HEK293 (cell line): Measurements from ENCODE around the gene HDAC10.

Experiments used
- CTCF ChIA-PET: fragments of 350-600 bp; formaldehyde crosslinking; extraction: SDS; loops from one replicate; lab custom pipeline; 2021; ENCODE audit warnings: antibody characterized with exemption; lab: Yijun Ruan, JAX
- POLR2A ChIA-PET: fragments of 300-600 bp; formaldehyde crosslinking; extraction: SDS; loops from one replicate; lab custom pipeline; 2020; ENCODE audit warnings: antibody characterized with exemption, inconsistent platforms; lab: Yijun Ruan, JAX
- H3K27ac ChIP-seq: fragments of 200-500 bp; sonication (Bioruptor generic); 2 replicates; pipeline ENCODE4 v1.5.1; 2014; ENCODE audit warnings: low read depth, low read length, control low read depth, inconsistent platforms; ENCODE audit errors: extremely low read depth
- H3K36me3 ChIP-seq, 2 experiments: fragments of 200-500 bp in 1 of 2; sonication (Bioruptor generic) in 1 of 2; 1 replicate in 1 of 2; 2 replicates in 1 of 2; pipeline ENCODE4 v1.5.1; 2014 to 2017; ENCODE audit warnings: inconsistent platforms in 2 of 2, low read length in 2 of 2; ENCODE audit not compliant: control insufficient read depth in 2 of 2, insufficient read depth in 1 of 2
- H3K4me1 ChIP-seq: fragments of 200-500 bp; sonication (Bioruptor generic); 2 replicates; pipeline ENCODE4 v1.5.1; 2014; ENCODE audit warnings: mild to moderate bottlenecking, low read length, inconsistent platforms; ENCODE audit not compliant: control insufficient read depth, insufficient read depth
- H3K4me3 ChIP-seq: 2 replicates; pipeline ENCODE4 v1.5.1; 2011; ENCODE audit warnings: low read depth, mild to moderate bottlenecking, control low read depth, low read length, moderate library complexity
- H3K9me3 ChIP-seq: fragments of 200-500 bp; sonication (Bioruptor generic); 2 replicates; pipeline ENCODE4 v1.5.1; 2014; ENCODE audit warnings: low read depth, low read length, inconsistent platforms; ENCODE audit not compliant: control insufficient read depth, insufficient read depth
- GLIS1 ChIP-seq: fragments of 450-650 bp; formaldehyde crosslinking; IDR thresholded peaks from 2 replicates; pipeline ENCODE4 v1.5.1; 2016; ENCODE audit warnings: missing biosample characterization, missing genetic modification characterization
- GLIS2 ChIP-seq: fragments of 450-650 bp; formaldehyde crosslinking; IDR thresholded peaks from 2 replicates; pipeline ENCODE4 v1.5.1; 2016; ENCODE audit warnings: missing biosample characterization, missing genetic modification characterization
- OSR2 ChIP-seq: fragments of 450-650 bp; formaldehyde crosslinking; IDR thresholded peaks from 2 replicates; pipeline ENCODE4 v1.5.1; 2016; ENCODE audit warnings: missing biosample characterization, missing genetic modification characterization
- TF ChIP-seq, protein P1 (sequence below): fragments of 450-650 bp; formaldehyde crosslinking; IDR thresholded peaks from 2 replicates; pipeline ENCODE4 v1.5.1; 2016; ENCODE audit warnings: missing biosample characterization, missing genetic modification characterization, borderline replicate concordance
- TF ChIP-seq, protein P2 (sequence below): fragments of 450-650 bp; formaldehyde crosslinking; IDR thresholded peaks from 2 replicates; pipeline ENCODE4 v1.5.1; 2016; ENCODE audit warnings: missing biosample characterization, missing genetic modification characterization

HDAC10 gene

DNA sequence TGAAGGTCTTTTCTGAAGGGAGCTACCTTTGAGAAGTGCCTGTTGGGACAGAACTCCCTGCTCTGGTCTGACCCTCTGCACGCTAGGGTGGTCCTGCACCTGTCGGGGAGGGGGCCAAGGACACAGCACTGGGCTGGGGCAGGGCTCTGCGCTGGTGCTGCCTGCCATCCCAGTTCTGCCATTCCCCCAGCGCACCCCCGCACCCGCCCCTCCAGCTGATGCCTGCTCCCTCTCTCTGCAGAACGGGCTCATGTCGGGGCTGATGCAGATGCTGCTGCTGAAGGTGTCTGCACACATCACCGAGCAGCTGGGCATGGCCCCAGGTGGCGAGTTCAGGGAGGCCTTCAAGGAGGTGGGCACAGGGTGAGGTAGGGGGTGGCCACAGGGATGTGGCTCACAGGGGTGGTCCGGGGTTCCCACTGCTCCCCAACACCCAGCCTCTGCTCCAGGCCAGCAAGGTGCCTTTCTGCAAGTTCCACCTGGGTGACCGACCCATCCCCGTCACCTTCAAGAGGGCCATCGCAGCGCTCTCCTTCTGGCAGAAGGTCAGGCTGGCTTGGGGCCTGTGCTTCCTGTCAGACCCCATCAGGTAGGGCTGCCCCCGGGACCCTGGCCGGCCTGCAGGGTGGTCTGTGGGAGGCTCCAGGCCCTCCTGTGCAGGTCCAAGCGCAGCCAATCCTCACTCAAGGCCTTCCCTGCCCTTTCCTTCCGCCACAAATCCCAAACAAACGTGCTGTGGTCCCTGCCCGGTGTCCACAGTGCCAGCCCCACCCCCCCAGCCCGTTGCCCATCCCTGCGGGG lies 53.9 kb downstream of the HDAC10 start:
- H3K27ac ChIP-seq: no peak overlapping the region
- POLR2A ChIA-PET: no interaction called here

DNA sequence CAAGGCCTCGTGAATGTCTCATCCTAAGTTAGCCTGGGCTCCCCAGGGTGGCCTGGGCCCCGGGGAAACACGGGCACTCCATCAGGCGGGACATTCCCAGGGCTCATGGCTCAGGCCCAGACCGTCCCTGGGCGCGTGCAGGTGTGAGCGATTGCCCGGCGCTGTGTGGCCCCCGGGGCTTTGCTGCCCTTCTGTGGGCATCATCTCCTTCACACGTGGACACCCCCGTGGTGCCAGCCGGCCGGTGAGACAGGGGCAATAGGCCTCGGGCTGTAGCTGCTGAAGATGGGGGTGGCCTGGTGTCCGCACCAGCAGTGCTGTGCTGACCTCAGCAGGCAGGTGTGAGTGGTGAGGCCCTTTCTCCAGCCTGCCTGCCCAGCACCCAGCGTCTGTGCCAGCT lies 54.8 kb downstream of the HDAC10 start:
- Histone ChIP-seq H3K36me3 (peaks cover 9 to 82% of the 10 kb centered on the region in 2 experiments; a peak in 2 of 3 replicates), H3K9me3 (no peaks in the 10 kb centered on the region), H3K27ac (peak overlapping the region; percentile 16; the same call in 1 of the 2 replicates), H3K4me3 (no peak overlapping the region), H3K4me1 (peaks cover 5% of the 10 kb centered on the region; the same call in 1 of the 2 replicates)
- CTCF ChIA-PET: interaction anchor here (0.8 kb wide), 1 partner anchor 47 kb away, joined by 3 read pairs; no protein-coding TSS in a partner anchor
- TF ChIP-seq, protein P1, sequence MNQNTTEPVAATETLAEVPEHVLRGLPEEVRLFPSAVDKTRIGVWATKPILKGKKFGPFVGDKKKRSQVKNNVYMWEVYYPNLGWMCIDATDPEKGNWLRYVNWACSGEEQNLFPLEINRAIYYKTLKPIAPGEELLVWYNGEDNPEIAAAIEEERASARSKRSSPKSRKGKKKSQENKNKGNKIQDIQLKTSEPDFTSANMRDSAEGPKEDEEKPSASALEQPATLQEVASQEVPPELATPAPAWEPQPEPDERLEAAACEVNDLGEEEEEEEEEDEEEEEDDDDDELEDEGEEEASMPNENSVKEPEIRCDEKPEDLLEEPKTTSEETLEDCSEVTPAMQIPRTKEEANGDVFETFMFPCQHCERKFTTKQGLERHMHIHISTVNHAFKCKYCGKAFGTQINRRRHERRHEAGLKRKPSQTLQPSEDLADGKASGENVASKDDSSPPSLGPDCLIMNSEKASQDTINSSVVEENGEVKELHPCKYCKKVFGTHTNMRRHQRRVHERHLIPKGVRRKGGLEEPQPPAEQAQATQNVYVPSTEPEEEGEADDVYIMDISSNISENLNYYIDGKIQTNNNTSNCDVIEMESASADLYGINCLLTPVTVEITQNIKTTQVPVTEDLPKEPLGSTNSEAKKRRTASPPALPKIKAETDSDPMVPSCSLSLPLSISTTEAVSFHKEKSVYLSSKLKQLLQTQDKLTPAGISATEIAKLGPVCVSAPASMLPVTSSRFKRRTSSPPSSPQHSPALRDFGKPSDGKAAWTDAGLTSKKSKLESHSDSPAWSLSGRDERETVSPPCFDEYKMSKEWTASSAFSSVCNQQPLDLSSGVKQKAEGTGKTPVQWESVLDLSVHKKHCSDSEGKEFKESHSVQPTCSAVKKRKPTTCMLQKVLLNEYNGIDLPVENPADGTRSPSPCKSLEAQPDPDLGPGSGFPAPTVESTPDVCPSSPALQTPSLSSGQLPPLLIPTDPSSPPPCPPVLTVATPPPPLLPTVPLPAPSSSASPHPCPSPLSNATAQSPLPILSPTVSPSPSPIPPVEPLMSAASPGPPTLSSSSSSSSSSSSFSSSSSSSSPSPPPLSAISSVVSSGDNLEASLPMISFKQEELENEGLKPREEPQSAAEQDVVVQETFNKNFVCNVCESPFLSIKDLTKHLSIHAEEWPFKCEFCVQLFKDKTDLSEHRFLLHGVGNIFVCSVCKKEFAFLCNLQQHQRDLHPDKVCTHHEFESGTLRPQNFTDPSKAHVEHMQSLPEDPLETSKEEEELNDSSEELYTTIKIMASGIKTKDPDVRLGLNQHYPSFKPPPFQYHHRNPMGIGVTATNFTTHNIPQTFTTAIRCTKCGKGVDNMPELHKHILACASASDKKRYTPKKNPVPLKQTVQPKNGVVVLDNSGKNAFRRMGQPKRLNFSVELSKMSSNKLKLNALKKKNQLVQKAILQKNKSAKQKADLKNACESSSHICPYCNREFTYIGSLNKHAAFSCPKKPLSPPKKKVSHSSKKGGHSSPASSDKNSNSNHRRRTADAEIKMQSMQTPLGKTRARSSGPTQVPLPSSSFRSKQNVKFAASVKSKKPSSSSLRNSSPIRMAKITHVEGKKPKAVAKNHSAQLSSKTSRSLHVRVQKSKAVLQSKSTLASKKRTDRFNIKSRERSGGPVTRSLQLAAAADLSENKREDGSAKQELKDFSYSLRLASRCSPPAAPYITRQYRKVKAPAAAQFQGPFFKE (tag by site-specific recombination): no peak
- TF ChIP-seq, protein P2, sequence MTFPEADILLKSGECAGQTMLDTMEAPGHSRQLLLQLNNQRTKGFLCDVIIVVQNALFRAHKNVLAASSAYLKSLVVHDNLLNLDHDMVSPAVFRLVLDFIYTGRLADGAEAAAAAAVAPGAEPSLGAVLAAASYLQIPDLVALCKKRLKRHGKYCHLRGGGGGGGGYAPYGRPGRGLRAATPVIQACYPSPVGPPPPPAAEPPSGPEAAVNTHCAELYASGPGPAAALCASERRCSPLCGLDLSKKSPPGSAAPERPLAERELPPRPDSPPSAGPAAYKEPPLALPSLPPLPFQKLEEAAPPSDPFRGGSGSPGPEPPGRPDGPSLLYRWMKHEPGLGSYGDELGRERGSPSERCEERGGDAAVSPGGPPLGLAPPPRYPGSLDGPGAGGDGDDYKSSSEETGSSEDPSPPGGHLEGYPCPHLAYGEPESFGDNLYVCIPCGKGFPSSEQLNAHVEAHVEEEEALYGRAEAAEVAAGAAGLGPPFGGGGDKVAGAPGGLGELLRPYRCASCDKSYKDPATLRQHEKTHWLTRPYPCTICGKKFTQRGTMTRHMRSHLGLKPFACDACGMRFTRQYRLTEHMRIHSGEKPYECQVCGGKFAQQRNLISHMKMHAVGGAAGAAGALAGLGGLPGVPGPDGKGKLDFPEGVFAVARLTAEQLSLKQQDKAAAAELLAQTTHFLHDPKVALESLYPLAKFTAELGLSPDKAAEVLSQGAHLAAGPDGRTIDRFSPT: 0 out of 2 replicates have a peak, but pooled peaks have one; percentile 31
- POLR2A ChIA-PET: no interaction called here

More for the DNA sequence above, 53.9 kb downstream of the HDAC10 start:
- CTCF ChIA-PET: interaction anchor here (0.8 kb wide), 1 partner anchor 48 kb away, joined by 3 read pairs; no protein-coding TSS in a partner anchor
- TF ChIP-seq GLIS1 (tag by site-specific recombination) (0 out of 2 replicates have a peak, but pooled peaks have one; percentile 22), GLIS2 (peak; percentile 6; the same call in 1 of the 2 replicates), OSR2 (no peak)
- TF ChIP-seq, all 188 proteins: peak for 2
- H3K9me3 ChIP-seq: no peaks in the 10 kb centered on the region
- H3K36me3 ChIP-seq: peaks cover 5 to 72% of the 10 kb centered on the region in 2 experiments; a peak in 2 of 3 replicates
- H3K4me3 ChIP-seq: no peak overlapping the region
- peaks cover 5% of the 10 kb centered on the region; the same call in 1 of the 2 replicates for H3K4me1 ChIP-seq
